ENCODE measurements around the gene HYKK. TPM values are rescaled to one million over a fixed set of nuclear protein-coding genes. Genes with fewer than 3 reads are reported as not detected.

Gene HYKK
- 1.8 and 9.4 TPM in 2 replicates for total RNA-seq

DNA sequence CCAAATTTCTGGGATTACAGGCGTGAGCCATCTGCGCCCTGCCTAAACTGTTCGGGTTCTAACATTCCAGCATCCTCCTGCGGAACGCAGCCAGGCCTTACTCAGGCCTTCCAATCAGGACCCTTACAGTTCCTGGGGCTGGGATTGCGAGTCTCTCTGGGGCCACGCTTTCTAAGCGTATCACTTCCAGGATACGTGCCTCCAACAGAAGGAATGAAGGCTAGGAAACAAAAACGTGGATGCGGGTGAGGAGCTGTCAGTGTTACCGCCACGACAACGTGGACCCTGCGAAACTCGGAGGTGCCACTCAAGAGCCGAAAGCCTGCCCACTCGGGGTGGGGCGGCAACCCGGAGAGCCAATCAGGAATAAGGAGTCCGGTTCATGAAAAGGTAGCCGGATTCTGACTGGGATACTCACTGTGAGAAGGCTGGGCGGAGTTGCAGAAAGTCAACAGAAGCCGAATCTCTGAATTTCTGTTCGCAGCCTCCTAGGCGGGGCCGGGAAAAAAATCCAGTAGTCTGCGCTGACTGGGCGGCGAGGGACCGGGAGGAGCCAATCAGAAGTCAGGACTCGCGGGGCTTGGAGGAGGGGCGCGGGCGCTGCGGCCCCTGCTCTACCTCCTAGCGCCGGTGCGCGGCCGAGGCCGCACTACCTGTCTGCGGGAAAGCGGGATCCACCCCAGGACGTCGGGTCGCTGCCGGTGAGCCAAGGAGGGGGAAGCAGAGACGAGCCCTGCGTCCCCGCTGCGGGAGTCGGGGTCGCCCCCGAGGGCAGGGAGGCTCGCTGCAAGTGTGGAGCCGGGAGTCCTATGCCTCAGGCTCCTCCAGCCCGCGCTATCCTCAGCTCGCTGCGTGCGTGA lies at the start of gene HYKK:
HYKK (plus strand) TSS at position 607 of the 860 bp plus-strand sequence. CDS start 5,512 bp downstream, outside the sequence.

DNA sequence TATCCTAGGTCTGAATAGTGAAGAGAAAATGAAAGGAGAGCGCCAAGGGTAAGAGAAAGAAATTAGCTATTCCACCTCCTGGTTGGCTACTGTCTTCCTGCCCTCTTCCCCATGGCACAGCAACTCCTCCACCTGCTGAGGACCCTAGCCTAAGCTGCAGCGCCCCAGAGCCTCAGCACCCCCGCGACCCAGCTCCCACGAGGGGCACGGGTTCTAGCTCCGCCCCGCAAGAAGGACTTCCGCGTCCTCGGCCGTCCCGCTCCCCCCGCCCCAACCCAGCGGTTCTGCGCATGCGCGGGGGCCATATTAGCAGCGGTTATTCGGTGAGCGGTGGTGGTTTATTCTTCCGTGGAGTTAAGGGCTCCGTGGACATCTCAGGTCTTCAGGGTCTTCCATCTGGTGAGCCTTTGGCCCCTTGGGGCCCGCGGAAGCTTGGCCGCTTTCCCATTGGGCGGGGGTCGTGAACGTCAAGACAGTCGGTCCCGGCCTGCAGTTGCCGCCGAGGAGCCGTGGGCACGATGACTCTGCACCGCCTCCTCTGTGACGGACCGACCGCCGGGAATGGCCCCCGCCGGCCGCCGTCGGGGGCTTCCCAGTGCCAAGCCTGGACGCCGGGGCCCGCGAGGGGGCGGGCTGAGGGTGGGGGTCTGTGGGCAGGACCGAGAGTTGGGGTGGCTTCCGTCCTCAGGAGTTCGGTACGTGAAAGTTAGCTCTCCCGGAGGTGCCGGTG lies 32.9 kb downstream of the HYKK start, which contains the start of gene PSMA4:
PSMA4 (plus strand) TSS at position 304 of the 730 bp plus-strand sequence. CDS start 1,484 bp downstream, outside the sequence.

GRCh38 chr15:78565097-78565950 lies 57.9 kb downstream of the HYKK start, which contains the start of gene CHRNA5:
Gene CHRNA5, plus strand, starts transcription at chr15:78565520. Its CDS starts 200 bp downstream, at chr15:78565720.

Other genes with a start within 250 kb of the HYKK start
- 0.88 and 2.2 TPM in 2 replicates for gene DNAJA4, start 243.0 kb upstream of the HYKK start, total RNA-seq
- 42.1 and 53.5 TPM in 2 replicates for gene SKIC8, start 208.0 kb upstream of the HYKK start, total RNA-seq
- not detected in 2 replicates for gene CRABP1, start 167.2 kb upstream of the HYKK start, total RNA-seq
- gene IREB2, start 69.4 kb upstream of the HYKK start, total RNA-seq, result 12.7 and 28.2 TPM in 2 replicates
- gene PSMA4, start 32.9 kb downstream of the HYKK start, total RNA-seq, result 145 and 244 TPM in 2 replicates
- 1.0 and 1.3 TPM in 2 replicates for gene CHRNA5, start 57.9 kb downstream of the HYKK start, total RNA-seq
- gene CHRNA3, start 113.4 kb downstream of the HYKK start, total RNA-seq, result not detected in 2 replicates
- gene CHRNB4, start 133.6 kb downstream of the HYKK start, total RNA-seq, result not detected in 2 replicates

All from epithelial cell of alveolus of lung (primary cell).